GM19043 (cell line): Measurements from ENCODE around the gene CREBRF.
"Not testable (repeated sequence)": the region's sequence is repeated elsewhere in the genome, so short reads cannot be mapped to it uniquely, and the experiment has no call there.

Source experiments
- ATAC-seq: cut with Tn5 transposase; IDR thresholded peaks from one replicate; pipeline ENCODE4 v1.9.1; 2021; ENCODE audit warnings: low read depth; ENCODE audit not compliant: unreplicated experiment

Gene CREBRF

GRCh38 chr5:173076471-173076870 lies 20.3 kb downstream of the CREBRF start:
- not testable (repeated sequence) for ATAC-seq

- ATAC-seq, result no peak
These were observed 22.7 kb downstream of the CREBRF start for GRCh38 chr5:173078878-173079277.

- ATAC-seq, result no peak
These were observed 33.4 kb downstream of the CREBRF start for GRCh38 chr5:173089581-173089980.

DNA sequence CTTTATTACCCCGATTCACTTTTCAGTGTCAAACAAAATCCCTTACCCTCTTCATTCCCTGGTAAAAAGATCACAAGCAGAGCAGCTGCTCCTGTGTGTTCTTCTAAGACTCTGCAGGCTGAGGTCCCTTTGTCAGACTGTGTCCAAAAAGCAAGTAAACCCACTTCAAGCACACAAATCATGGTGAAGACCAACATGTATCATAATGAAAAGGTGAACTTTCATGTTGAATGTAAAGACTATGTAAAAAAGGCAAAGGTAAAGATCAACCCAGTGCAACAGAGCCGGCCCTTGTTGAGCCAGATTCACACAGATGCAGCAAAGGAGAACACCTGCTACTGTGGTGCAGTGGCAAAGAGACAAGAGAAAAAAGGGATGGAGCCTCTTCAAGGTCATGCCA lies 34.5 kb downstream of the CREBRF start:
- no peak for ATAC-seq

DNA sequence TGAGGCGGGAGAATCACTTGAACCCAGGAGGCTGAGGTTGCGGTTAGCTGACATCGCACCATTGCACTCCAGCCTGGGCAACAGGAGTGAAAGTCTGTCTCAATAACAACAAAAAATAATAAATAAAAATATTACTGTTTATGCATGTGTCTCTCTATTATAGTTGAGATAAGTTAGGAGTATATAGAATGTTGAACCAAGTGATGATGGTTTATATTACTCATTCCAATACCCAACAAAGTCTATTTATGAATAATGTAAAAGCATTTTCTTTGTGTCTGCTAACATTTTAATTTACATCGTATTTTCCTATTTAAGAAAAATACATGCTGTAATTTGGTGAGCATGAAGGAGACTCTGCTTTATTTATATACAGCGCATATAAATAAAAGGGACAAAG lies 35.8 kb downstream of the CREBRF start:
- no peak for ATAC-seq

- no peak for ATAC-seq
These were observed 37.5 kb downstream of the CREBRF start for GRCh38 chr5:173093606-173094005.

DNA sequence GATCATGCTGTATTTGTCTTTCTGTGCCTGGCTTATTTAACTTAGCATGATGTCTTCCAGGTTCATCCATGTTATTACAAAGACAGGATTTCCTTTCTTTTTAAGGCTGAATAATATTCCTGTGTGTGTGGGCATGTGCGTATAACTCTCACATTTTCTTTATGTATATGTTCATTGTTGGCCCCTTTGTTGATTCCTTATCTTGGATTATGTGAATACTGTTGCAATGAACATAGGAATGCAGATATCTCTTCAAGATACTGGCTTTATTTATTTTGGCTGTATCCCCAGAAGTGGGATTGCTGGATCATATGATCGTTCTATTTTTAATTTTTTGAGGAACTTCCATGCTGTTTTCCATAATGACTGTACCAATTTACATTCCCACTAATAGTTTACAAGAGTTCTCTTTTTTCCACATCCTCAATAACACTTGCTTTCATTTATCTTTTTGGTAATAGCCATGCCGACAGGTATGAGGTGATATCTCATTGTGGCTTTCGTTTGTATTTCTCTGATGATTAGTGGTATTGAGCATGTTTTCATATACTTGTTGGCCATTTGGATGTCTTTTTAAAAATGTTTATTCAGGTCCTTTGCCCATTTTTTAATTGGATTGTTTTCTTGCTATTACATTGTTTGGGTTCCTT lies 38.0 kb downstream of the CREBRF start:
- ATAC-seq, result no peak

- ATAC-seq, result no peak
These were observed 42.6 kb downstream of the CREBRF start for GRCh38 chr5:173098787-173099186.

DNA sequence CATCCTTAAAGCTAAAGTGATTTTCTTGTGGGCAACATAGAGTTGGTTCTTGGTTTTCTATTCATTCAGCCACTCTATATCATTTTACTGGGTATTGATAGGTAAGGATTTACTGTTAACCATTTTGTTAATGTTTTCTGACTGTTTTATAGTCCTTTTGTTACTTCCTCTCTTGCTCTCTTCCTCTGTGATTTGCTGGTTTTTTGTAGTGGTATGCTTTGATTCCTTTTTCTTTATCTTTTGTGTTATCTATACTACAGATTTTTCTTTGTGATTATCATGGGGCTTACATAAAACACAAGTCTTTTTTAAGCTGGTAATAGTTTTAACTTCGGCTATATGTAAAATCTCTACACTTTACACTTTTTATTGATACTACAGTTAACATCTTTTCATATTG lies 43.3 kb downstream of the CREBRF start:
- no peak for ATAC-seq

- no peak for ATAC-seq
These were observed 45.1 kb downstream of the CREBRF start for GRCh38 chr5:173101245-173101644.

- ATAC-seq, result no peak
These were observed 47.3 kb downstream of the CREBRF start for GRCh38 chr5:173103411-173103810.

GRCh38 chr5:173108914-173109313 lies 52.8 kb downstream of the CREBRF start:
- no peak for ATAC-seq

GRCh38 chr5:173114536-173114935 lies 58.4 kb downstream of the CREBRF start:
- ATAC-seq, result no peak

DNA sequence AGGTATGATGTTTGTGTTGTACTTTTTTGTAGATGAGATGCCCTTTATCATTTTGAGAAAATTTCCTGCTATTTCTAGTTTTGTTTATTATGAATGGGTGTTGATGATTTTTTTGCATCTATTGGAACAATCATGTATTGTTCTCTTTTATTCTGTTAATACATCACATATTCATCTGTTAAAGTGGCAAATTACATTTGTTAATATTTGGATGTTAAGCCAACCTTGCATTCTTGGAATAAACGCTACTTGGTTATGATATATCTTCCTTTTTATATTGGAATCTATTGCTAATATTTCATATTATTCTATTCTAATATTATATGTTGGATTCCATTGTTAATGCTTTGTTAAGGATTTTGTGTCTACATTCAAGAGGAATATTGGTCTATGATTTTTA lies 63.6 kb downstream of the CREBRF start:
- ATAC-seq, result no peak

- no peak for ATAC-seq
These were observed 67.3 kb downstream of the CREBRF start for GRCh38 chr5:173123416-173123815.

GRCh38 chr5:173132166-173132565 lies 76.0 kb downstream of the CREBRF start:
- not testable (repeated sequence) for ATAC-seq

GRCh38 chr5:173138707-173139106 lies 82.6 kb downstream of the CREBRF start:
- ATAC-seq, result no peak

- no peak for ATAC-seq
These were observed 83.5 kb downstream of the CREBRF start for GRCh38 chr5:173139631-173140030.

GRCh38 chr5:173140769-173141168 lies 84.6 kb downstream of the CREBRF start:
- ATAC-seq, result no peak

- no peak for ATAC-seq
These were observed 87.4 kb downstream of the CREBRF start for GRCh38 chr5:173143567-173143966.

GRCh38 chr5:173144200-173145176 lies 88.3 kb downstream of the CREBRF start, which contains the start of gene BNIP1:
Gene BNIP1 (plus strand): TSS chr5:173144531. CDS start chr5:173144546, 15 bp downstream.
- peak; percentile 92 for ATAC-seq

- no peak for ATAC-seq
These were observed 92.2 kb downstream of the CREBRF start for GRCh38 chr5:173148354-173148753.
